Left lung (tissue), 10 donors: ENCODE measurements around the gene CEP131. TPM values are rescaled to one million over a fixed set of nuclear protein-coding genes. Genes with fewer than 3 reads are reported as not detected.
A peak's percentile ranks its signal among the peaks of the same experiment; 100 is the strongest.
"Not testable (repeated sequence)": the region's sequence is repeated elsewhere in the genome, so short reads cannot be mapped to it uniquely, and the experiment has no call there.

ENCODE experiments used
- ATAC-seq: fragments of 200-7000 bp; cut with Tn5 transposase; one replicate; pipeline ENCODE4 v1.9.1; 2020; ENCODE audit warnings: moderate library complexity
- DNase-seq, 4 donors: peaks; one replicate each; pipeline ENCODE4 v3.0.0-alpha.2; 2013 to 2020
- H3K27ac ChIP-seq, 2 donors: fragments of 200-600 bp; sonication (generic) in 1 of 2; one replicate each; pipeline versions ENCODE4 v1.5.0 to v1.8.0; 2020 to 2021
- H3K27me3 ChIP-seq, 2 donors: fragments of 200-600 bp; sonication (generic) in 1 of 2; one replicate each; pipeline versions ENCODE4 v1.5.0 to v1.8.0; 2020 to 2021
- H3K36me3 ChIP-seq, 2 donors: fragments of 200-600 bp; sonication (generic) in 1 of 2; one replicate each; pipeline versions ENCODE4 v1.5.0 to v1.8.0; 2020 to 2021
- H3K4me1 ChIP-seq, 2 donors: fragments of 200-600 bp; one replicate each; pipeline ENCODE4 v1.8.0; 2021
- H3K4me3 ChIP-seq, 2 donors: fragments of 200-600 bp; sonication (generic) in 1 of 2; one replicate each; pipeline versions ENCODE4 v1.5.0 to v1.8.0; 2020 to 2021; ENCODE audit warnings: mild to moderate bottlenecking in 1 of 2
- H3K9me3 ChIP-seq, 2 donors: fragments of 200-600 bp; sonication (generic) in 1 of 2; one replicate each; pipeline versions ENCODE4 v1.5.0 to v1.8.0; 2020 to 2021
- CTCF ChIP-seq, 2 donors: fragments of 200-600 bp; sonication (generic) in 1 of 2; IDR thresholded peaks; one replicate each; pipeline versions ENCODE4 v1.5.0 to v1.8.0; 2021; ENCODE audit warnings: antibody characterized with exemption in 2 of 2
- intact Hi-C, 2 donors: fragments of 100-400 bp; cut with DNase I; formaldehyde crosslinking; loops; one replicate each; pipeline versions ENCODE4 v1.11.2 to v1.14.2; 2022
- polyA plus RNA-seq, 6 donors: library from polyadenylated mRNA; unstranded; fragments of 120-200 nt; gene quantifications; one replicate each; pipeline ENCODE4 v1.2.1, GENCODE V29; 2013; ENCODE audit not compliant: insufficient read length in 6 of 6
- total RNA-seq, 2 donors: library from RNA; stranded (reverse); fragmentation: NEBNext Ultra II Directional; extraction: Animal tissue kit (Norgen Biotek cat#: 25700); gene quantifications; one replicate each; pipeline ENCODE4 v1.2.1, GENCODE V29; 2021
- donor health status: DM: no; HTN: yes; CAD: no.
- donor health status: DM: no; HTN: no; CAD: no.

The CEP131 gene
- total and polyA plus RNA-seq, 8 donors: 7.7 to 21.0 (median 16.9) TPM

- H3K36me3 ChIP-seq: peaks cover 0 to 57% of the 10 kb centered on the region in 2 donors
- peak overlapping the region in 1 of 2 donors; percentile 41 for H3K27ac ChIP-seq
Observed at GRCh38 chr17:81228834-81229665, 6.3 kb upstream of the CEP131 start.

GRCh38 chr17:81228420-81228819, 5.7 kb upstream of the CEP131 start:
- Histone ChIP-seq H3K36me3 (peaks cover 0 to 51% of the 10 kb centered on the region in 2 donors), H3K27me3 (no peaks in the 10 kb centered on the region), H3K9me3 (peaks cover 0 to 2% of the 10 kb centered on the region in 2 donors), H3K27ac (peak overlapping the region in 1 of 2 donors; percentile 41), H3K4me3 (no peak overlapping the region), H3K4me1 (peaks cover 0 to 26% of the 10 kb centered on the region in 2 donors)
- TF ChIP-seq CTCF (IDR thresholded peaks at IDR 0.05): no peak
- intact Hi-C loops: no loop called here
- peak in 1 of 4 donors; percentile 61 for DNase-seq
- ATAC-seq: peak; percentile 28

More at GRCh38 chr17:81228834-81229665, 6.3 kb upstream of the CEP131 start:
- ATAC-seq (no peak), DNase-seq (peak in 1 of 4 donors; percentile 69)
- no peaks in the 10 kb centered on the region for H3K27me3 ChIP-seq
- H3K4me3 ChIP-seq: no peak overlapping the region
- intact Hi-C loops: no loop called here
- no peak for TF ChIP-seq CTCF (IDR thresholded peaks at IDR 0.05)
- H3K4me1 ChIP-seq: peaks cover 0 to 20% of the 10 kb centered on the region in 2 donors
- peaks cover 0 to 2% of the 10 kb centered on the region in 2 donors for H3K9me3 ChIP-seq

GRCh38 chr17:81227630-81228029, 4.9 kb upstream of the CEP131 start:
- H3K9me3 ChIP-seq, DNase-seq, H3K27me3 ChIP-seq, H3K27ac ChIP-seq, ATAC-seq, intact Hi-C loops, H3K4me3 ChIP-seq: not testable (repeated sequence)
- Histone ChIP-seq H3K36me3 (peaks cover 0 to 43% of the 10 kb centered on the region in 2 donors), H3K4me1 (peaks cover 0 to 29% of the 10 kb centered on the region in 2 donors)

- Histone ChIP-seq H3K9me3 (peaks cover 0 to 2% of the 10 kb centered on the region in 2 donors), H3K4me3 (peak overlapping the region; percentile 43 to 75), H3K27ac (no peak overlapping the region), H3K27me3 (no peaks in the 10 kb centered on the region), H3K36me3 (peaks cover 0 to 16% of the 10 kb centered on the region in 2 donors), H3K4me1 (peaks cover 8 to 35% of the 10 kb centered on the region in 2 donors)
- intact Hi-C loops: no loop called here
- ATAC-seq (no peak), DNase-seq (peak in 1 of 4 donors; percentile 20)
- no peak for TF ChIP-seq CTCF (IDR thresholded peaks at IDR 0.05)
Observed at GRCh38 chr17:81223762-81224130, 981 bp upstream of the CEP131 start.

- no peaks in the 10 kb centered on the region for H3K27me3 ChIP-seq
- H3K27ac ChIP-seq: no peak overlapping the region
- ATAC-seq: no peak
- peak overlapping the region; percentile 75 to 80 for H3K4me3 ChIP-seq
- peaks cover 8 to 25% of the 10 kb centered on the region in 2 donors for H3K4me1 ChIP-seq
- peaks cover 0 to 14% of the 10 kb centered on the region in 2 donors for H3K36me3 ChIP-seq
- intact Hi-C loops: no loop called here
- no peak for TF ChIP-seq CTCF (IDR thresholded peaks at IDR 0.05)
- DNase-seq: no peak
- peaks cover 0 to 2% of the 10 kb centered on the region in 2 donors for H3K9me3 ChIP-seq
Observed at GRCh38 chr17:81222620-81222905, 202 bp downstream of the CEP131 start.
